Neural cell (in vitro differentiated cells): Measurements from ENCODE around the gene PRKG1. TPM values are rescaled to one million over a fixed set of nuclear protein-coding genes. Genes with fewer than 3 reads are reported as not detected.
A peak's percentile ranks its signal among the peaks of the same experiment; 100 is the strongest.
"Not testable (repeated sequence)": the region's sequence is repeated elsewhere in the genome, so short reads cannot be mapped to it uniquely, and the experiment has no call there.

Experiments used
- H2AFZ ChIP-seq: fragments of 200-600, 300-800 bp; sonication (generic), shearing (Covaris generic); 2 replicates; pipeline ENCODE4 v1.6.0; 2014; ENCODE audit warnings: low read depth, mild to moderate bottlenecking, antibody characterized with exemption, low read length, moderate library complexity
- H3F3A ChIP-seq: fragments of 200-600 bp; shearing (Covaris generic); 2 replicates; pipeline ENCODE4 v1.6.1; 2016; ENCODE audit warnings: mild to moderate bottlenecking, moderate library complexity, mixed read lengths, antibody characterized with exemption, low read length; ENCODE audit not compliant: insufficient read depth, poor library complexity, severe bottlenecking
- H3K27ac ChIP-seq: fragments of 200-600, 300-800 bp; sonication (generic), shearing (Covaris generic); 2 replicates; pipeline ENCODE4 v1.5.1; 2014; ENCODE audit warnings: mild to moderate bottlenecking, low read length, moderate library complexity
- H3K27me3 ChIP-seq: fragments of 300-800, 200-600 bp; sonication (generic), shearing (Covaris generic); 2 replicates; pipeline ENCODE4 v1.6.0; 2014; ENCODE audit warnings: mild to moderate bottlenecking, low read depth, low read length, moderate library complexity; ENCODE audit not compliant: insufficient read depth
- H3K36me3 ChIP-seq: fragments of 300-800, 200-600 bp; sonication (generic), shearing (Covaris generic); 2 replicates; pipeline ENCODE4 v1.5.1; 2014; ENCODE audit warnings: mild to moderate bottlenecking, antibody characterized with exemption, low read length, moderate library complexity; ENCODE audit not compliant: insufficient read depth
- H3K4me2 ChIP-seq: fragments of 300-800, 200-600 bp; sonication (generic), shearing (Covaris generic); 2 replicates; pipeline ENCODE4 v1.6.0; 2014; ENCODE audit warnings: mild to moderate bottlenecking, low read length
- H3K4me3 ChIP-seq: fragments of 300-800, 200-600 bp; sonication (generic), shearing (Covaris generic); 2 replicates; pipeline ENCODE4 v1.5.1; 2014; ENCODE audit warnings: mild to moderate bottlenecking, low read length, moderate library complexity
- H3K79me2 ChIP-seq: fragments of 200-600 bp; shearing (Covaris generic); replicated peaks from 2 replicates; pipeline ENCODE4 v1.6.0; 2014; ENCODE audit warnings: mild to moderate bottlenecking, low read length, moderate library complexity; ENCODE audit not compliant: insufficient read depth
- H3K9ac ChIP-seq: fragments of 300-800, 200-600 bp; sonication (generic), shearing (Covaris generic); 2 replicates; pipeline ENCODE4 v1.6.1; 2016; ENCODE audit warnings: mild to moderate bottlenecking, low read length, mixed read lengths
- H3K9me2 ChIP-seq: fragments of 200-600 bp; shearing (Covaris generic); 2 replicates; pipeline ENCODE4 v1.6.1; 2016; ENCODE audit warnings: mild to moderate bottlenecking, low read length, mixed read lengths; ENCODE audit not compliant: insufficient read depth
- H3K9me3 ChIP-seq: fragments of 200-600, 300-800 bp; sonication (generic), shearing (Covaris generic); 2 replicates; pipeline ENCODE4 v1.6.1; 2016; ENCODE audit warnings: mild to moderate bottlenecking, mixed run types, low read length, moderate library complexity, mixed read lengths
- H4K20me1 ChIP-seq: fragments of 200-600 bp; shearing (Covaris generic); 2 replicates; pipeline ENCODE4 v1.6.1; 2016; ENCODE audit warnings: mild to moderate bottlenecking, mixed run types; ENCODE audit not compliant: insufficient read depth
- CTCF ChIP-seq: fragments of 450-650 bp; IDR thresholded peaks from 2 replicates; pipeline ENCODE4 v1.5.1; 2014; ENCODE audit warnings: antibody characterized with exemption, mild to moderate bottlenecking, moderate library complexity; ENCODE audit not compliant: poor library complexity, severe bottlenecking
- EP300 ChIP-seq: fragments of 450-650 bp; conservative IDR thresholded peaks from 2 replicates; pipeline ENCODE4 v1.6.1; 2014; ENCODE audit warnings: antibody characterized with exemption, mild to moderate bottlenecking, moderate library complexity; ENCODE audit not compliant: poor library complexity, severe bottlenecking
- EZH2 ChIP-seq: fragments of 200-600, 300-800 bp; shearing (Covaris generic), sonication (generic); IDR thresholded peaks from 2 replicates; pipeline ENCODE4 v1.6.1; 2014; ENCODE audit warnings: antibody characterized with exemption, low read length, borderline replicate concordance, mild to moderate bottlenecking; ENCODE audit not compliant: insufficient read depth, poor library complexity, severe bottlenecking
- MXI1 ChIP-seq: fragments of 450-650 bp; conservative IDR thresholded peaks from 2 replicates; pipeline ENCODE4 v1.6.1; 2014; ENCODE audit warnings: antibody characterized with exemption, mild to moderate bottlenecking; ENCODE audit not compliant: poor library complexity, severe bottlenecking
- POLR2AphosphoS5 ChIP-seq: IDR thresholded peaks from 2 replicates; pipeline ENCODE4 v1.6.1; 2012
- RAD21 ChIP-seq: fragments of 450-650 bp; conservative IDR thresholded peaks from 2 replicates; pipeline ENCODE4 v1.6.1; 2014; ENCODE audit warnings: antibody characterized with exemption, mild to moderate bottlenecking, moderate library complexity
- REST ChIP-seq: IDR thresholded peaks from 2 replicates; pipeline ENCODE4 v1.6.1; 2012; ENCODE audit warnings: borderline replicate concordance
- SMC3 ChIP-seq: fragments of 450-650 bp; conservative IDR thresholded peaks from 2 replicates; pipeline ENCODE4 v1.6.1; 2014; ENCODE audit warnings: antibody characterized with exemption, mild to moderate bottlenecking, moderate library complexity; ENCODE audit not compliant: poor library complexity
- TAF1 ChIP-seq: IDR thresholded peaks from 2 replicates; pipeline ENCODE4 v1.6.1; 2012; ENCODE audit warnings: low read depth
- polyA plus RNA-seq: library from polyadenylated mRNA; depleted of rRNA; stranded (reverse); fragments of >200 nt; gene quantifications from 2 replicates; pipeline ENCODE4 v1.2.3, GENCODE V29; 2014

The PRKG1 gene
- polyA plus RNA-seq, 1 donor from 2014 or later: 2.2 TPM

GRCh38 chr10:51260376-51260775, 186.1 kb downstream of the PRKG1 start:
- Histone ChIP-seq H3F3A (no peaks in the 10 kb centered on the region), H3K9me3 (no peaks in the 10 kb centered on the region), H3K4me3 (no peak overlapping the region), H3K9me2 (no peaks in the 10 kb centered on the region), H4K20me1 (no peaks in the 10 kb centered on the region), H2AFZ (no peak overlapping the region), H3K79me2 (no peaks in the 10 kb centered on the region), H3K27ac (no peak overlapping the region), H3K4me2 (no peak overlapping the region), H3K27me3 (no peaks in the 10 kb centered on the region), H3K9ac (no peak overlapping the region), H3K36me3 (no peaks in the 10 kb centered on the region)
- TF ChIP-seq POLR2AphosphoS5: peak; percentile 18
- no peak for TF ChIP-seq RAD21
- no peak for TF ChIP-seq EP300
- TF ChIP-seq EZH2: no peak
- no peak for TF ChIP-seq CTCF
- TF ChIP-seq TAF1: no peak
- no peak for TF ChIP-seq SMC3

DNA sequence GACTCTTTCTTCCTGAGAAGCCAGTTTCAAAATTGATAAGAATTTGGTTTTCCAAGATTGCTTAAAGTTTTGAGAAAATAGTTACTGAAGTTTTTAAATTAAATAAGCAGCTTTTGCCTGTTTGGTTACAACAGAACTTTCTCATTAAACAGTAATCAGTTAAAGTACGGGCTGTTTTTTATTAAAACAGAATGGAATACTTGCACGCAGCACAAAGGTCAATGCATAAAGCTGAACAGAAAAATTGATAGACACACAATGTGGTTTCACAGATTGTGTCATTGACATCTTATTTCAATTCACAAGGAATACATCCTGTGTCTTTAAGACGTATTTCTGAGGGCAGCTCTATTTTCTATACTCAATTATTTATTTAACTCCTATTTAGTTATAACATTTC, 192.2 kb downstream of the PRKG1 start:
- Histone ChIP-seq H3K4me2 (no peak overlapping the region), H3F3A (no peaks in the 10 kb centered on the region), H3K79me2 (no peaks in the 10 kb centered on the region), H3K27me3 (no peaks in the 10 kb centered on the region), H4K20me1 (no peaks in the 10 kb centered on the region), H3K27ac (no peak overlapping the region), H3K9me2 (no peaks in the 10 kb centered on the region), H3K9me3 (no peaks in the 10 kb centered on the region), H3K36me3 (no peaks in the 10 kb centered on the region), H3K4me3 (no peak overlapping the region), H3K9ac (no peak overlapping the region), H2AFZ (no peak overlapping the region)
- no peak for TF ChIP-seq EP300
- no peak for TF ChIP-seq CTCF
- no peak for TF ChIP-seq POLR2AphosphoS5
- TF ChIP-seq REST: no peak
- TF ChIP-seq MXI1: no peak
- no peak for TF ChIP-seq RAD21
- no peak for TF ChIP-seq EZH2
- TF ChIP-seq SMC3: no peak
- no peak for TF ChIP-seq TAF1

- H3F3A ChIP-seq, H3K9me3 ChIP-seq, H3K4me3 ChIP-seq: not testable (repeated sequence)
Observed at GRCh38 chr10:51267980-51268570, 193.8 kb downstream of the PRKG1 start.

More at GRCh38 chr10:51267980-51268570, 193.8 kb downstream of the PRKG1 start:
- H3K27me3 ChIP-seq, H3K4me2 ChIP-seq, H4K20me1 ChIP-seq, H3K36me3 ChIP-seq, H2AFZ ChIP-seq, H3K79me2 ChIP-seq, H3K27ac ChIP-seq, H3K9me2 ChIP-seq, H3K9ac ChIP-seq: not testable (repeated sequence)
